OCI-LY3 (cell line): ENCODE measurements around the gene PIP4K2B.

ENCODE experiments used
- H2AFZ ChIP-seq: fragments of 200-600, 300-600 bp; shearing (Covaris generic); 2 replicates; pipeline ENCODE4 v1.6.0; 2014; ENCODE audit warnings: antibody characterized with exemption, low read depth, low read length
- H3K27ac ChIP-seq: fragments of 200-600, 300-600 bp; sonication (generic); 2 replicates; pipeline ENCODE4 v1.5.1; 2014; ENCODE audit warnings: mild to moderate bottlenecking, low read length, moderate library complexity, mixed read lengths
- H3K27me3 ChIP-seq: fragments of 200-600, 300-600 bp; sonication (generic); 2 replicates; pipeline ENCODE4 v1.6.1; 2014; ENCODE audit warnings: low read depth, low read length, mixed read lengths
- H3K36me3 ChIP-seq: fragments of 200-600, 300-600 bp; sonication (generic); replicated peaks from 2 replicates; pipeline ENCODE3; 2014; ENCODE audit warnings: low read depth, low read length, mixed read lengths
- H3K4me1 ChIP-seq: fragments of 300-600, 200-600 bp; sonication (generic); 2 replicates; pipeline ENCODE4 v1.6.1; 2014; ENCODE audit warnings: low read length, mixed read lengths
- H3K4me2 ChIP-seq: fragments of 200-600, 300-600 bp; sonication (generic); 2 replicates; pipeline ENCODE4 v1.6.1; 2014; ENCODE audit warnings: low read length, mixed read lengths
- H3K4me3 ChIP-seq: fragments of 300-600, 200-600 bp; sonication (generic); 2 replicates; pipeline ENCODE4 v1.5.1; 2014; ENCODE audit warnings: antibody characterized with exemption, mild to moderate bottlenecking, low read length, moderate library complexity
- H3K79me2 ChIP-seq: fragments of 300-600, 200-600 bp; shearing (Covaris generic); 2 replicates; pipeline ENCODE4 v1.6.1; 2014; ENCODE audit warnings: mild to moderate bottlenecking, low read length, mixed read lengths
- H3K9ac ChIP-seq: fragments of 300-600, 200-600 bp; shearing (Covaris generic); 2 replicates; pipeline ENCODE4 v1.6.0; 2014; ENCODE audit warnings: mild to moderate bottlenecking, low read length, moderate library complexity
- H3K9me3 ChIP-seq: fragments of 200-600, 300-600 bp; shearing (Covaris generic); 2 replicates; pipeline ENCODE4 v1.6.1; 2014; ENCODE audit warnings: low read length, mixed read lengths; ENCODE audit not compliant: insufficient read depth
- H4K20me1 ChIP-seq: fragments of 200-600, 300-600 bp; sonication (generic); 2 replicates; pipeline ENCODE4 v1.6.1; 2016; ENCODE audit warnings: low read length, mixed read lengths; ENCODE audit not compliant: insufficient read depth
- EZH2phosphoT487 ChIP-seq: fragments of 200-600 bp; shearing (Covaris generic); IDR thresholded peaks from 2 replicates; pipeline ENCODE4 v1.6.1; 2018; ENCODE audit warnings: antibody characterized with exemption, mixed run types, low read depth
- TF ChIP-seq, protein P1 (sequence below): fragments of 200-600, 300-600 bp; sonication (generic); IDR thresholded peaks from 2 replicates; pipeline ENCODE4 v1.5.1; 2014; ENCODE audit warnings: antibody characterized with exemption, low read length, low read depth

Gene PIP4K2B

DNA sequence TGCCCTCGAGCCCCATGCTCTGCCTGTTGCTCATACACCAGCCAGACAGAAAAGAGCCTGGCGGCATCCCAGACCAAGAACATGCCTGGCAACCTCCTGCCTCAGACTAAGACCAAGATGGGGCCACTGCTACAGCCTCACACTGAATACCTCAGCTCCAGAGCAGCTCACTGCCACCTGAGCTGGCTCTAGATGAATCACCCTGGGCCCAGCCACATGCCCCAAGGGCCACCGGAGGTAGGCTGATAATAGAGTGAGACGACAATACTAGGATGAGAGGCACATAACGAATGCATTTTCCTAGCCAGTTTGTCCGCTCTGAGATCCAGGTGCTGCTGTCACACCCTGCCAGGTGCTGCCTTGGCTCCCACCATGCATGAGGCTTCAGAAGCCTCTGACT, 13.0 kb downstream of the PIP4K2B start:
- no peak for TF ChIP-seq EZH2phosphoT487
- TF ChIP-seq, protein P1, sequence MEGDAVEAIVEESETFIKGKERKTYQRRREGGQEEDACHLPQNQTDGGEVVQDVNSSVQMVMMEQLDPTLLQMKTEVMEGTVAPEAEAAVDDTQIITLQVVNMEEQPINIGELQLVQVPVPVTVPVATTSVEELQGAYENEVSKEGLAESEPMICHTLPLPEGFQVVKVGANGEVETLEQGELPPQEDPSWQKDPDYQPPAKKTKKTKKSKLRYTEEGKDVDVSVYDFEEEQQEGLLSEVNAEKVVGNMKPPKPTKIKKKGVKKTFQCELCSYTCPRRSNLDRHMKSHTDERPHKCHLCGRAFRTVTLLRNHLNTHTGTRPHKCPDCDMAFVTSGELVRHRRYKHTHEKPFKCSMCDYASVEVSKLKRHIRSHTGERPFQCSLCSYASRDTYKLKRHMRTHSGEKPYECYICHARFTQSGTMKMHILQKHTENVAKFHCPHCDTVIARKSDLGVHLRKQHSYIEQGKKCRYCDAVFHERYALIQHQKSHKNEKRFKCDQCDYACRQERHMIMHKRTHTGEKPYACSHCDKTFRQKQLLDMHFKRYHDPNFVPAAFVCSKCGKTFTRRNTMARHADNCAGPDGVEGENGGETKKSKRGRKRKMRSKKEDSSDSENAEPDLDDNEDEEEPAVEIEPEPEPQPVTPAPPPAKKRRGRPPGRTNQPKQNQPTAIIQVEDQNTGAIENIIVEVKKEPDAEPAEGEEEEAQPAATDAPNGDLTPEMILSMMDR = no peak
- H3K4me1 ChIP-seq = no peaks in the 10 kb centered on the region
- H3K27ac ChIP-seq = no peak overlapping the region
- H3K36me3 ChIP-seq = peaks cover 17% of the 10 kb centered on the region
- H4K20me1 ChIP-seq = no peaks in the 10 kb centered on the region; the same call in 1 of the 2 replicates
- no peak overlapping the region for H3K4me2 ChIP-seq
- H3K4me3 ChIP-seq = no peak overlapping the region
- H3K27me3 ChIP-seq = no peaks in the 10 kb centered on the region
- H2AFZ ChIP-seq = no peak overlapping the region
- no peak overlapping the region for H3K9ac ChIP-seq
- no peaks in the 10 kb centered on the region; the same call in 1 of the 2 replicates for H3K79me2 ChIP-seq
- H3K9me3 ChIP-seq = no peaks in the 10 kb centered on the region

DNA sequence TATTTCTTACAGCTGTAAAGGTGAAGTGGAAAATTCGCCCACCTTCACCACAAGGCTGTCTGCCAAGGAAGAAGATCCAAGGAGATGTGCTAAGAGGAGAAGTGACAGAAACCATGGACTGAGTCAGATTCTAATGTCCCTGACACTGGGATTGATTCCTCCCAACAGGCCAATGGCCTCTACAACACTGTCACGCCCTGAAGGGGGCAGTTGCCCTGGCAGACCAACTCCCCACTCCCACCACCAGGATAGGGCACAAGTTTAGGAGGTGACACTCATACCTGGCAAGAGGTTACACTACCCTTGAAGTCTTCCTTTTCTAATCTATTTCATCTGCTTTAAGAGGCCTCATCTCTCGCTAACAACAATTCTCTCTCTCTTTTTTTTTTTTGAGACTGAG, 16.1 kb downstream of the PIP4K2B start:
- Histone ChIP-seq H2AFZ (no peak overlapping the region), H3K9me3 (no peaks in the 10 kb centered on the region), H3K4me2 (no peak overlapping the region), H3K4me1 (no peaks in the 10 kb centered on the region), H3K27me3 (no peaks in the 10 kb centered on the region), H3K79me2 (no peaks in the 10 kb centered on the region), H3K27ac (no peak overlapping the region), H3K9ac (no peak overlapping the region), H3K4me3 (no peak overlapping the region), H3K36me3 (peaks cover 29% of the 10 kb centered on the region), H4K20me1 (no peaks in the 10 kb centered on the region)
- TF ChIP-seq, protein P1 = no peak
- TF ChIP-seq EZH2phosphoT487 = no peak

DNA sequence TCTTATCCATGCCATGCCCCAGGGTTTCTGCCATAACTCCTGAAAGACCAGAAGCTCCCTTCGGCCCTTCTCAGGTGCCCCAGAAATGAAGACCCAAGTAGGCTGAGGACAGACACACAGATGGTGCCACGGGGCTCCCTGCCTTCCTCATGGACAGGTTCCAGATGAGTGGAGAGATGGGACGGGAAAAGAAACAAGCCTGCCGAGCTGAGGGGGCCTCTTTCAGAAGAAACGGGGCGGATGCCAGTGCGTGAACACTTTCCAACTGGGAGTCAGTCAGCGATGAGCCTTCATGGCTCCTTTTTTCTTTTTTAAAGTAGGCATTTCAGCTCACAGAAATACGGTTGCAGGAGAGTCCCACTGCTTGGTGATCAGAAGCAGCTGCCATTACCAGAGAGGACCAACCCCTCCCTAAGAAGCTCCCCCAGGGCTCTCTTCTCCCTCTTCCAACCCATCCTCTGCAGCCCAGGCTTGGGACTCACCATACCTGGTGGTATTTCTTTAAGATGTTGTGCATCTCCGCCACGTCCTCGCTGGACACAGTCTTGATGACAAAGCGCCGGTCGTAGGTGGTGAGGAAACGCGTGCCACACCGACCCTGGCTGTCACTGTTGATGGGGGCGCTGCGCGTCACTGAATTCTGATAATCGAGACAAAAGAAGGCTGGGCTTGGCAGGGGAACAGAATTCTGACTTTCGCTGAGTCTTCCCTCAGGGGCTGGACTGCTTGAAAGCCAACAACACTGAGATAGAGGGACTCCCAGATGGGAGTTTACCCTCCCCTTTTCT, 19.2 kb downstream of the PIP4K2B start:
- TF ChIP-seq EZH2phosphoT487 = no peak
- TF ChIP-seq, protein P1 = no peak
- H3K79me2 ChIP-seq = no peaks in the 10 kb centered on the region
- H3K4me3 ChIP-seq = no peak overlapping the region

DNA sequence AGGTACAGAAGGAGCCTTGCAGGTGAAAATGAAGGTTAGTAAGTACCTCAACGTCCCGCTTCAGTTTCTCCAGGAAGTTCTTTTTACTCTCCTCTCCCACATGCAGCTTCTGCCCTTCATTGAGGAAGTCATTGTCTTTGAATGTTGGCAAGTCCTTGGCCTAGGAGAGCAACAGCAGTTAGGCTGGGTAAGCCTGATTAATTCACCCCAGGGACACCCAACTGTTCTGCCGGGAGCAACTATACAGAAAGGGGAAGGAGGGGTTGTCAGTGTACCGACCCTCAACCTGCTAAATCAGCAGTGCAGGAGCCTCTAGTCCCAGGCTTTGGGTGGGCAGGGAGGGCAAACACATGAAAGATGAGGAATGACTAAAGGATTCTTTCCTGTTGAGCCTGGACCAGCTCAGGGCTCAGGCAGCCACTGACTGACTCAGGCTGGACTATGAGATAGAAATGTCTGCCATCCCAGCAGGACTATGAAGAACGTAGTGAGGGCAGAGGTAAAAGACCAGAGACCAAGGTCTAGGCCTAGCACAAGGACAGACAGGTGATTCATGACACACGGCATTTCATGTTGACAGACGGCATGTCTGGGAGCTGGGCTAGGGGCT, 21.6 kb downstream of the PIP4K2B start:
- Histone ChIP-seq H3K27me3 (no peaks in the 10 kb centered on the region), H3K4me2 (no peak overlapping the region), H4K20me1 (no peaks in the 10 kb centered on the region), H3K4me3 (no peak overlapping the region), H3K9ac (no peak overlapping the region), H3K36me3 (peaks cover 37% of the 10 kb centered on the region), H3K9me3 (no peaks in the 10 kb centered on the region), H3K79me2 (no peaks in the 10 kb centered on the region), H3K4me1 (no peaks in the 10 kb centered on the region), H3K27ac (no peak overlapping the region), H2AFZ (no peak overlapping the region)
- no peak for TF ChIP-seq EZH2phosphoT487
- TF ChIP-seq, protein P1 = no peak

More for the DNA sequence above, 19.2 kb downstream of the PIP4K2B start:
- peaks cover 27% of the 10 kb centered on the region for H3K36me3 ChIP-seq
- no peak overlapping the region for H3K4me2 ChIP-seq
- H4K20me1 ChIP-seq = no peaks in the 10 kb centered on the region
- H3K4me1 ChIP-seq = no peaks in the 10 kb centered on the region
- H3K9me3 ChIP-seq = no peaks in the 10 kb centered on the region
- H3K27me3 ChIP-seq = no peaks in the 10 kb centered on the region
- no peak overlapping the region for H3K27ac ChIP-seq
- H3K9ac ChIP-seq = no peak overlapping the region
- no peak overlapping the region for H2AFZ ChIP-seq
